HK-2 (cell line): ENCODE data around the gene SLC25A34.

Experiments used
- DNase-seq: peaks from one replicate; pipeline ENCODE4 v3.0.0-alpha.2; 2018; ENCODE audit not compliant: unreplicated experiment

Gene SLC25A34

DNA sequence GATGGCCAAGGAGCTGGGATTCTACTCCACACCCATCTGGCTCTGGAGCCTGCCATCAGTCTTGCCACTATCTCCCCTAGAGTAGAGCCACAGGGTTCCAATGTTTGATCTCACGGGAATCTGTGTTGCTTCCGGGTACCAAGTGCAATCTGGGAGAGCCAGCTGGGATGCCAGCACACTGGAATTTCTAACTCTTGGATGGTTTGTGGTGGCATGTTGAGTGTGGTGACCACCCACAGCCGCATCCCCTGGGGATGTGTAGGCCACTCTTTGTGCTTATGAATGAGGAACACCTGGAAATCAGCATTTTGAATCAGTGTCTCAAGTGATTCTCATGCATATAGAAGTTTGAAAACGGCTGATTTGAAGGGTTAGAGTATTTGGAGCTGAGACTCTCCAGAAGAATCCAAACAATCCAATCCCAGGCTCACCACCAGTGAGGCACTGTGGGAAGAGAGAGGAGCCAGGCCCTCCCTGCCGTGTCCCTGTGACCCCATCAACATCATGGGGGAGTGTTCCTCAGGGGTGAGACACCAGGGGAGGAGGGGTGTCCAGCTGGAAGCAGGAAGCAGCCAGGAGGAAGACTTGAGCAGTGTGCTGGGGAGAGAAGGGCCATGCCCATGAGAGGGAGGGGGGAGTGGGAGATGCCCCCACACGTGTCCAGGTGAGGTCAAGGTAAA lies 35.9 kb downstream of the SLC25A34 start:
- no peak for DNase-seq

DNA sequence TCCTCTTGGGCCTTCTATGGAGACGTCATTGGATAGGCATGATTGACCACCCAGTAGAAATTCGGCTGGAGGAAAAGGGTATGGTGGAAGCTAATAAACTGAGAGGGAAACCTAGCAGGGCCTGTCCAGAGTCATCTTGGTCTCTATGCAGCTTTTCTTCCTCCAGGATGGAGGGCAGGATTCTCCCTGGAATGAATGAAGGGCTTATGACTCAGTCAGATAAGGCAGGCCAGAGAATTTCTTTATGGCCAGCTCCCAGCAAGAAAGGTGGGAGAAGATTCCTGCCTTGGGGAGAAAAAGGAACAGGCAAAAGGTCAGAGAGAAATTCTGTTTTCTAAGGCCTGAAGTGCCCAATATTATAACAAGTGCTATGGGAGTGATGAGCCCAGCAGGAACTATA lies 39.6 kb downstream of the SLC25A34 start:
- no peak for DNase-seq

DNA sequence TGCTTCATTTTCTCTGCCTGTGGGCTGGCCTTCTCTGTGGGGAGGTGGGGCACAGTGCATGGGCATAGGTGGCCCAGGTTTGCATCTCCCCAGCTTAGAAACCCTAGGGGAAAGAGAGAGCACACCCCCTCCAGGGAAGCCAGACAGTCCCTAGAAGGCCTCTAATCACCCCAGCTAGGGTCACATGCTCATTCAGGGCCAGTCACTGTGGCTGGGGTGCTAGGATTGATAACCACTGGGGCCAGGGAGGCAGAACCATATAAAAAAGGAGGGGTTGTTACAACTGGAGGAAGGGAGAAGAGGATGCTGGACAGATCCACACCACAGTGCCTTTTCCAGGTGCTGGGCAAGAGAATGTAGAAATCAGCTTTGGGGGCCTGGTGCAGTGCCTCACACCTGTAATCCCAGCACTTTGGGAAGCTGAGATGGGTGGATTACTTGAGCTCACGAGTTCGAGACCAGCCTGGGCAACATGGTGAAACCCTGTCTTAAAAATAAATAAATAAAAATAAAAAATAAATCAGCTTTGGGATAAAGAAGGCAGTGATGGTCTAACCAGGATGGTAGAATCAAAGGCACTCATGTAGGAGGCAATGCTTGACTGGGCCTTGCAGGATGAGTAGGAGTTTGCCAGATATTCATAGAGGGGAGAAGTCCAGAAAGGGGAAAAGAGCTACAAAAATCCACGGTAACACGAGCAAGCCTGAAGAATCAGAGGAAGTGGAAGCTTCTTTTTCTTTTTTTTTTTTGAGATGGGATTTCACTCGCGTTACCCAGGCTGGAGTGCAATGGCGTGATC lies 42.0 kb downstream of the SLC25A34 start:
- no peak for DNase-seq

DNA sequence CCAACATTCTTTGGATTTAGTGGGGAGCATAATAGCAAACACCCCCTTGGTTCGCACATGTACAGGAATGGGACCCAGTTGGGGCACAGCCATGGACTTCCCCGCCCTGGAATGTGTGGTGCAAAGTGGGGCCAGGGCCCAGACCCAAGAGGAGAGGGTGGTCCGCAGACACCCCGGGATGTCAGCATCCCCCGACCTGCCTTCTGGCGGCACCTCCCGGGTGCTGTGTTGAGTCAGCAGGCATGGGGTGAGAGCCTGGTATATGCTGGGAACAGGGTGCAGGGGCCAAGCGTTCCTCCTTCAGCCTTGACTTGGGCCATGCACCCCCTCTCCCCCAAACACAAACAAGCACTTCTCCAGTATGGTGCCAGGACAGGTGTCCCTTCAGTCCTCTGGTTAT lies 49.6 kb downstream of the SLC25A34 start:
- DNase-seq, result no peak

DNA sequence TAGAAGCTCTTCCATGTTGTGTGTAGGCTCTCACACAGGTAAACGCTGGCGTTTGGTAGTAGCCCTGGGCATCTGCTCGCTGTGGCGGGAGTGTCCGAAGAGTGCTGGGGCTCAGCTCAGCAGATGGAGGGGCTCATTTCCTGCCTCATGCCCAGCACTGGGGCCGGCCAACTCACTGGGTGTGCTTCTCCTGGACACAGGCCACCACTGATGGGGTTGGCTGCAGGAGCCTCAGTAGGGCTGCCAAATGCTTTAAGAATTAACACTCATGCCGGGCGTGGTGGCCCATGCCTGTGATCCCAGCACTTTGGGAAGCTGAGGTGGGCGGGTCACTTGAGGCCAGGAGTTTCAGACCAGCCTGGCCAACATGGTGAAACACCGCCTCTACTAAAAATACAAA lies 50.5 kb downstream of the SLC25A34 start:
- no peak for DNase-seq

DNA sequence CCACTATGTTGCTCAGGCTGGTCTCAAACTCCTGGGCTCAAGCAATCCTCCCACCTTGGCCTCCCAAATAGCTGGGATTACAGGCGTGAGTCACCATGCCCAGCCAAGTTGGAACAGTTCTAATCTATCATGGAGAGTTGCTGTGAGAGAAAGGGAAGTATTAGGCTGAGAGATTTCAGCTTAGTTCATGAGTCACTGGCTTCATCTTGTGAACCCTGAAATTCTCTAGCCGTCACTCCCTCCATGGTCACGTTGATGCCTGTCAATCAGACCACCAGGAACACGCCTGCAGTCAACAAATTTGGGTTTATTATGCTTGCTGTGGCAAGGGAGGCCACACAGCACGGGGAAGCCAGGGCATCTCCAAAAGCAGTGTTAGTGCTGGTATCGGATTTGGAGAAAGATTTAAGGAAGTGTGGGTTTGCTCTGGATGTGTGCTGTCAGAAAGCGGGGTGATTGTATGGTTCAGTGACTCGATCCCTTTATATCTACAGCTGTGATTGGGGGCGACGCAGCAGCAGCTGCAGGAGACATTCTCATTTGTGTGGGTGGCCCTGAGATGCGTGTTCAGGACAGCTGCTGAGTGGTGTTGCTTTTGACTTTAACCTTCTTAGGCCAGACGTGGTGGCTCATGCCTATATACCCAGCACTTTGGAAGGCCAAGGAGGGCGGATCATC lies 52.7 kb downstream of the SLC25A34 start:
- no peak for DNase-seq
